Stimulated activated CD4-positive, alpha-beta T cell treated with anti-CD3 and anti-CD28 coated beads, Interleukin-1b, Interleukin-23, amount 100 ng/mL, for 24 hours (primary cell): Measurements from ENCODE around the gene NLGN1.

Experiments used
- DNase-seq, 4 experiments: peaks; one replicate each; pipeline ENCODE4 v3.0.0-alpha.2; 2020; ENCODE audit warnings: low read depth in 4 of 4, low spot score in 1 of 4

NLGN1 gene

DNA sequence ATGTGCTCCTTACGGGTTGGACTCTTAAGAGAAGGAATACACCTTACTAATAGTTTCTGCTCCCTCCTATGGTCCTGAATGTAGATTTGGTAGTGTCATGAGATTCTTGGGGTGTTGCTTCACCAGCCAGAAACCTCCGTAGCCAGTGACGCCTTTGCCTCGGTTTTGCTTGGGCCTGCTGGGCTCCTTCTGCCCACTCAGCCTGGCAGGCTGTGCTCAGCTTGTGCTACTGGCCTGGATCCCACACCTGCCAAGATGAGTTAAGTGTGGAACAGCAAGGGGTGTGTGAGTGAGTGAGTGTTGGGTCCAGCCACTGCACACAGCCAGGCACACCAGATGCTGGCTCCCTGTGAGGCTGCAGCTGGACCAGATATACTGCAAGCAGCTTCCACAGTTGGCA is 560.1 kb downstream of the NLGN1 start:
- no peak for DNase-seq

DNA sequence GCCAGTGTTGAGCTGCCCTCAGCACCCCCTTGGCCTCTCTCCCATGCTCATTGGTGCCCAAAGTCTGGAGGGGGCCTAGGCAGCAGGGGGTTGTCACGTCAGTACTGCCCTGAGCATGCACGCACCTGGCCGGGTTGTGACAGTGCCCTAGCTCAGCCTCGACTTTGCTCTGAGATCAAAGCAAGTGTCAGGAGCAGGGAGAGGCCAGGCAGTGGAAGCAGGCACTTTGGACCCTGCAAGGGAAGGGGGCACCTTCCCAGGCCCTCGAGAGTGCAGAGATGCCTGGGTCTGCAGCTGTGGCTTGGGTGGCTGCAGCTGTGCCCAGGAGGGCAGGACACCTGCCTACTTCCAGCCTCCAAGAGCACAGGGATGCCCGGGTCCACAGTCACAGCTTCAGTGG is 561.3 kb downstream of the NLGN1 start:
- no peak for DNase-seq

DNA sequence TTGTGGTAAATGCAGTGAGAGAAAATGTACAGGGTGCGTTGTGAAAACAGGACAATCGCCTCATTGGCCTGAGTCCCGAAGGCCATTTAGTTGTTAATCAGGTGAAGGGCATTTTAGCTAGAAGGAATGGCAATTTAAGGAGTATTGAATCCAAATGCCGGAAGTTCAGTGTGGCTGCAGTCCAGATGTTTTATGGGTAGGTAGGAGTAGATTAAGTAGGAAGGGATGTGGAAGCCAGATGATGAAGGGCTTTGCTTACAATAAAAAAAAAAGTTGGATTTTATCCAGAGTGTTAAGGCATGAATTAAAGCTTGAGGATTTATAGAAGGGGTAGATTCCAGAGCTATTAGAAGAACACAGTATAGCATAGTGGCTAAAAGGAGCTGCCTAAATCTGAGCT is 572.7 kb downstream of the NLGN1 start:
- no peak for DNase-seq

GRCh38 chr3:173976281-173976680 is 578.7 kb downstream of the NLGN1 start:
- DNase-seq: no peak

- no peak for DNase-seq
Measured at GRCh38 chr3:173977747-173978146, 580.2 kb downstream of the NLGN1 start.

- DNase-seq: no peak
Measured at GRCh38 chr3:173983343-173983742, 585.8 kb downstream of the NLGN1 start.

DNA sequence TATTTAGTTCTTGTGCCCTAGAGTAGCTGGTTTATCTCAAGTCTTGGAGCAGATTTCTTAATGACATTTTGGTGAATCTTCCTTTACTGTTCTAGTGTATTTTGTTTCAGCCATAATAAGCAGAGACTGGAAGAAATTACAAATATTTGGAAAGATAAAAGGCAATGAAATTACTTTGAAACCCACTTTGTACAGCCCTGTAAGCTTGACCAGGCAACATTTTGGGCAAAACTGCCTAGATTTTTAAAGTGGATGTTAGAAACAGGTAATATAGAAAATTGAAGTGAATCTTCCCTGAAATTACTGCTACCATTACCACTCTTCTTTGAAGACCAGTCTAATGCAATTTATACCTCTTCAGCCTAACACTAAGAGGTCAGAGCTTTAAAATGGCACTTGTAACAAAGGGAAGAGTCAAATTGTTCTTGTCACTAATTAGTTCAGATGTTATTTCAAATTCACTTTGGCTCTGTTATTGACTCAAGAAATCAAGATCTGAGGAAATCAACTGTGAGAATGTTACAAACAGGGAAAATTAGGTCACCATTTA is 589.4 kb downstream of the NLGN1 start:
- DNase-seq: no peak

- DNase-seq: no peak
Measured at GRCh38 chr3:173988909-173989308, 591.4 kb downstream of the NLGN1 start.

- DNase-seq: no peak
Measured at GRCh38 chr3:173992416-173992815, 594.9 kb downstream of the NLGN1 start.

DNA sequence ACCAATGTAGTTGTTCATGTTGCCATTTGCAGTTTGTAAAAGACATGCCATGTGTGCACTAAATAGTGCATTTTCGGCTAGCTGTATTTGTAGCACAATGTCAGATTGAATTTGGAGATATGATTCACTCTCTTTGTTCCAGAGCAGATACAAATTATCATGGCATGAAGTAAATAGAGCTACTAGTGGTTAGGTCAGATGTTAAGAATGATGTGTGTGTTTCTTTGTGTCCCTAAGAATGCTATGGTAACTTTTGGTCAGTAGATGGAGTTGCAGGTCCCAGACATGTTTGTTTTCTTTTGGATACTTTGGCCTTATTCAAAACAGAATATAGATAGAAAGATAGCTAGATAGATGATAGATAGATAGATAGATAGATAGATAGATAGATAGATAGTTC is 595.8 kb downstream of the NLGN1 start:
- DNase-seq: no peak

- no peak for DNase-seq
Measured at GRCh38 chr3:174000675-174001074, 603.1 kb downstream of the NLGN1 start.

- no peak for DNase-seq
Measured at GRCh38 chr3:174002543-174002942, 605.0 kb downstream of the NLGN1 start.

- no peak for DNase-seq
Measured at GRCh38 chr3:174010907-174011306, 613.4 kb downstream of the NLGN1 start.

- no peak for DNase-seq
Measured at GRCh38 chr3:174016186-174016585, 618.6 kb downstream of the NLGN1 start.

- no peak for DNase-seq
Measured at GRCh38 chr3:174020156-174020555, 622.6 kb downstream of the NLGN1 start.

DNA sequence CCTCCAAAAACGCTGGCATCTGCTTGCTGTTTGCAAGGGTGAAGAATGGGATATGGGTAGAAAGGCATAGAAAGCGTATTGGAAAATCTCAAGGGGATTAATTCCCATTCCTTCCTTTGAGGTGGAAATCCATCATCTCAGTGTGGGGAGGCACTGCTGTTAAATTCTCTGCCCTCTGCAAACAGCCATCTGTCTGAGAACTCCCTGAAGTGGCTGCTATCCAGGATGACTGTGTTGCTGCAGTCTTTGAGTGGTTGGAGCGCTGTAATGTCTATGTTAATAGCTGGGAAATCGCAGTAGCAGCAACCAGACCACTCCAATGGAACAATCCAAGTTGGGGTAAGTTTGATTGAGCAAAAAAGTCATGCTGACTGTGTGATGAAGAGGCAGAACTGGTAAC is 625.9 kb downstream of the NLGN1 start:
- no peak for DNase-seq

GRCh38 chr3:174028673-174029072 is 631.1 kb downstream of the NLGN1 start:
- no peak for DNase-seq

DNA sequence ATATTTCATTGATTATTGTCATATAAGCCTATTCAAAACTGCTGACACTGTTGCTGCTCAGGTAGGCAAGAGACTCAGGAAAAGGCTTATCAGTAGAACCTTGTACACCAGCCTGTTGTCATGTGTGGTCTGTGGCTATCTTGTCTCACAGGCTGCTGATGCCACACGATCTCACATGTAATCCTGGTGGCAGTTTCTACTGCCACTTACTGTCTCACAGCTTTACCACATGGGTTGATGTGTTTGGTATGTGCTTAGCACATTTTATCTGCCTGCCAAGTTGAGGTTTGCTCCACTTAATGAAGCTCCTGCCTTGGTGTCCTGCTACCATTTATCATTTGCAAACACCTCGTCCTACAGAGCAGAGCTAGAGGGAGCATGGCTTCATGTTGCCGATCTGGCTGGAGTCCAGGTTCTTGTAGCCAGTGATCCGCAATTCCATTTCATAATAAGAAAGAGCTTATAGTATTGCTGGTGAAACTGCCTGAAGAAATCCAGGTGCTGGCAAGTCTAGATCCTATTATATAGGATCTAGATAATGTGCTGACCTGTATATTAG is 637.9 kb downstream of the NLGN1 start:
- no peak for DNase-seq

DNA sequence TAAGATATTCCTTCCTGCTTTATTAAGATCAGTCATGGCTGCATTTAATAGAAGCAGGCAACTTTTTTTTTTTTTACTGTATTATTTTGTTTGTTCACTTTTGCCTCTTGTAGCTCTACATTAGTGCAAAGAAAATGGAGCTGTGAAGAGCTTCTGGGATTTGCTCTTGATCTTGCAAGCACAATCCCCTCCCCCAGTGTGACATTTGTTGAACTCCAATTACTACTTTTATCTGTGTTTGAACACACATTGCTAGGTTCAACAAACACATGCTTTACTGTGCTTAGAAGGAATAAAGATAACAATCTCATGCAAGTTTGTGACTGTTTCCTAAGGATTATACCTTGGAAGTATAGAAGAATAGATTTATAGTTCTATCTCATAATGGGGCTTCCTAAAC is 648.8 kb downstream of the NLGN1 start:
- DNase-seq: no peak

DNA sequence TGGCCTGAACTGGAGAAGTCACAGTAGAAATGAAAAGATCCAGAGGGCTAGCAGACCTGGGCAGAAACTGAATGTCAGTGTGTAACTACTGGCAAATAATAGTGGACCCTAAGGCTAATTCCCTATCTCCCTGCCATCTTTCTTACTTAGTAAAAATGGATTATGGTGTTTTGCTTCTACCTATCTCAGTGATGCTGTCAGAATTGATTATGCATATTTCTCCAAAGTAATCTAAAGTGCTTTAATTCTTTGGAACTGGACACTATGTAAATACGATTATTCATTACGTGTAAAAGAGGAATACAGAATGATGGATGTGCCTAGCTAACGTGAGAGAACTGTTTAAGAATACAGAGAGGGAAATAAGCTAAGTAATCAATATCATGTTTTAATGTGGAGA is 651.9 kb downstream of the NLGN1 start:
- no peak for DNase-seq

DNA sequence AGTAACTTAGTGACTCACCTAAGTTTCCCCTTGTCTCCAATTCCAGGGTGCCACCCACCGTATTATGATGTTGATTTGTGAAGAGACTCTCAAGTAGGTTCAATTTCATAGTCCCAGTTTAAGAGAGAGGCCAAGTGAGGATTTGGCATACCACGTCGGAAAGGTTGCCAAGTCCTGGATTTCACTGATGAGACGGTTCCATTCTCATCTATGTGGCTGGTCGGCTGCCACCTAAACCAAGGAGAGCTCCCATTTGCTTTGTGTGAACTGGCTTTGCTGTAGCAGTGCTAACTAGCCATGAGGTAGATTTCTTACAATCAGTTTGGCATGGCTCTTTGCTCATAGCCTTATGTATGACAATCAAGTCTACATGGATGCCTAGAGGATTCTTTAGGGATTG is 653.6 kb downstream of the NLGN1 start:
- DNase-seq: no peak

- DNase-seq: no peak
Measured at GRCh38 chr3:174058804-174059203, 661.3 kb downstream of the NLGN1 start.

DNA sequence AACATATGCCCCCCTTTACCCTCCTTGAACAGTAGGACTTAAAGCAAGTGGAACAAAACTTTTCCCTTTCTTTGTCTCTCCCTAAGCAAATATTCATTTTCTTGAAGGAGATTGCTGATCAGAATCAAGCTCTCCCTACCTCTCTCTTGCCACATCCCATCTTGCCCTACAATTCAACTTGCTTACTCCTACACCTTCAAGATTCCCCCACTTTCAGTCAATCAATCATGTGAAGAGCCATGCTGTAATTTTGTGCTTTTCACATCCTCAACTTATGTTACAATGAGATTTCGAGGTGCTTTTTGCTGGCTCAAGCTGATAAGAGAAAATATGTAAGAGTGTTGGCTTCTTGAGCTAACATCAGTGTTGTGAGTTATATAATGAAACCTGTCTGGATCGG is 662.9 kb downstream of the NLGN1 start:
- DNase-seq: no peak

GRCh38 chr3:174061162-174061561 is 663.6 kb downstream of the NLGN1 start:
- DNase-seq: no peak
